ENCODE data around the gene SAG. TPM values are rescaled to one million over a fixed set of nuclear protein-coding genes. Genes with fewer than 3 reads are reported as not detected.

The SAG gene
- total and polyA plus RNA-seq, 9 of the 15 experiments (the other 6 are each of a cell fraction or from before 2014, with no cell fraction given), result 0.04 to 0.64 (median 0.31) TPM; not detected in 5

GRCh38 chr2:233312874-233313273 lies 5.3 kb downstream of the SAG start:
- BruUV-seq (replicated peaks), result no TSS peak

More at GRCh38 chr2:233312874-233313273, 5.3 kb downstream of the SAG start:
- no peak for TF ChIP-seq ZNF444 (CRISPR knock-in tag; IDR thresholded peaks at IDR 0.05)
- no peak for TF ChIP-seq TFE3 (CRISPR knock-in tag; IDR thresholded peaks at IDR 0.05)
- Histone ChIP-seq H3K4me1 (replicated peaks in 1 of 2; ENCODE audit: control insufficient read depth in 2 of 2, insufficient read depth in 2 of 2, low read length in 2 of 2) (no peaks in the 10 kb centered on the region), H3K36me3 (ENCODE audit: control insufficient read depth, insufficient read depth, low read length) (no peaks in the 10 kb centered on the region), H2AFZ (ENCODE audit: low read depth, low read length) (no peak overlapping the region), H3K4me3 (no peak overlapping the region), H3K4me2 (ENCODE audit: insufficient read depth, low read length) (no peak overlapping the region), H3K9ac (ENCODE audit: insufficient read depth in 1 of 2, low read depth in 2 of 2, low read length in 2 of 2) (no peak overlapping the region), H3K27ac (ENCODE audit: extremely low read depth, low read depth, low read length) (no peak overlapping the region), H3K27me3 (ENCODE audit: control insufficient read depth in 2 of 2, insufficient read depth in 2 of 2, low read length in 2 of 2) (peaks cover 3 to 39% of the 10 kb centered on the region in 2 experiments; a peak in 3 of 5 replicates), H3K79me2 (ENCODE audit: control insufficient read depth, insufficient read depth, low read length) (no peaks in the 10 kb centered on the region), H4K20me1 (replicated peaks; ENCODE audit: control insufficient read depth, insufficient read depth, low read length) (no peaks in the 10 kb centered on the region; the same call in 1 of the 2 replicates), H3K9me1 (ENCODE audit: control insufficient read depth, insufficient read depth, low read length) (no peaks in the 10 kb centered on the region), H3K9me3 (replicated peaks; ENCODE audit: control insufficient read depth, insufficient read depth, low read depth, low read length) (no peaks in the 10 kb centered on the region)
- CTCF ChIA-PET (ENCODE audit: low intra/inter-chr PET ratio), result no interaction called here
- WGBS (ENCODE audit: insufficient coverage, low coverage, missing lambda C conversion rate), result 2% methylated on average over 7 of the region's 8 CpGs
- intact Hi-C loops (cut with micrococcal nuclease), result no loop called here
- in situ Hi-C loops (cut with MboI), result no loop called here
- ATAC-seq (no peak), FAIRE-seq (no peak), DNase-seq (ENCODE audit: extremely low read depth in 1 of 4, low spot score in 3 of 4) (no peak)
- POLR2A ChIA-PET, result interaction anchor here (0.6 kb wide), 1 partner anchor 43 kb away, joined by 3 read pairs; no protein-coding TSS in a partner anchor
